Astrocyte of the hippocampus (primary cell): ENCODE data around the gene OLFML3.

Source experiments
- DNase-seq: peaks from one replicate; pipeline ENCODE4 v3.0.0; 2011; ENCODE audit warnings: low read depth, low spot score

The OLFML3 gene

GRCh38 chr1:113949007-113949406, 30.3 kb upstream of the OLFML3 start:
- DNase-seq = peak; percentile 23

- DNase-seq = no peak
Observed at GRCh38 chr1:113950908-113951307, 28.4 kb upstream of the OLFML3 start.

- no peak for DNase-seq
Observed at GRCh38 chr1:113951719-113952118, 27.6 kb upstream of the OLFML3 start.

GRCh38 chr1:113957984-113958383, 21.3 kb upstream of the OLFML3 start:
- DNase-seq = no peak

GRCh38 chr1:113958691-113959090, 20.6 kb upstream of the OLFML3 start:
- DNase-seq = no peak

GRCh38 chr1:113963281-113963906, 15.9 kb upstream of the OLFML3 start:
- no peak for DNase-seq

GRCh38 chr1:113965703-113966412, 13.4 kb upstream of the OLFML3 start:
- DNase-seq = peak; percentile 11

- DNase-seq = no peak
Observed at GRCh38 chr1:113972954-113973353, 6.3 kb upstream of the OLFML3 start.

GRCh38 chr1:113975211-113975895, 3.9 kb upstream of the OLFML3 start:
- DNase-seq = peak; percentile 56

- peak; percentile 77 for DNase-seq
Observed at GRCh38 chr1:113976609-113977278, 2.5 kb upstream of the OLFML3 start.

GRCh38 chr1:113977906-113978305, 1.4 kb upstream of the OLFML3 start:
- no peak for DNase-seq

- peak; percentile 32 for DNase-seq
Observed at GRCh38 chr1:113980110-113980509, 836 bp downstream of the OLFML3 start.

- DNase-seq = peak; percentile 44
Observed at GRCh38 chr1:113981962-113982931, 3.0 kb downstream of the OLFML3 start.

GRCh38 chr1:113982949-113983348, 3.7 kb downstream of the OLFML3 start:
- DNase-seq = no peak

GRCh38 chr1:113983391-113983790, 4.1 kb downstream of the OLFML3 start:
- no peak for DNase-seq

GRCh38 chr1:113983826-113984225, 4.6 kb downstream of the OLFML3 start:
- DNase-seq = no peak

GRCh38 chr1:113984710-113985109, 5.4 kb downstream of the OLFML3 start:
- no peak for DNase-seq

- no peak for DNase-seq
Observed at GRCh38 chr1:113986802-113987201, 7.5 kb downstream of the OLFML3 start.

GRCh38 chr1:113987259-113987658, 8.0 kb downstream of the OLFML3 start:
- DNase-seq = no peak

GRCh38 chr1:113990530-113990929, 11.3 kb downstream of the OLFML3 start:
- no peak for DNase-seq

- DNase-seq = no peak
Observed at GRCh38 chr1:113990961-113991360, 11.7 kb downstream of the OLFML3 start.
